MM.1S (cell line): ENCODE data around the gene SGSM1.

ENCODE experiments used
- DNase-seq: peaks from one replicate; pipeline ENCODE4 v3.0.0-alpha.2; 2015
- H2AFZ ChIP-seq: fragments of 300-600 bp; sonication (generic); 2 replicates; pipeline ENCODE4 v1.6.0; 2016; ENCODE audit warnings: antibody characterized with exemption, low read length
- H3F3A ChIP-seq: fragments of 300-600 bp; sonication (generic); 2 replicates; pipeline ENCODE4 v1.6.1; 2016; ENCODE audit warnings: mild to moderate bottlenecking, antibody characterized with exemption, low read length, moderate library complexity, mixed read lengths; ENCODE audit not compliant: insufficient read depth
- H3K27ac ChIP-seq: fragments of 300-600 bp; sonication (generic); 2 replicates; pipeline ENCODE4 v1.5.1; 2016; ENCODE audit warnings: mild to moderate bottlenecking, low read length
- H3K27me3 ChIP-seq: fragments of 300-600 bp; sonication (generic); replicated peaks from 2 replicates; pipeline ENCODE4 v1.6.0; 2016; ENCODE audit warnings: low read length; ENCODE audit not compliant: insufficient read depth
- H3K36me3 ChIP-seq: fragments of 300-600 bp; sonication (generic); replicated peaks from 2 replicates; pipeline ENCODE4 v1.6.1; 2016; ENCODE audit warnings: mild to moderate bottlenecking, low read length, mixed read lengths; ENCODE audit not compliant: insufficient read depth
- H3K4me1 ChIP-seq: fragments of 300-600 bp; sonication (generic); 2 replicates; pipeline ENCODE4 v1.6.1; 2016; ENCODE audit warnings: low read length, mixed read lengths
- H3K4me2 ChIP-seq: fragments of 300-600 bp; sonication (generic); 2 replicates; pipeline ENCODE4 v1.6.0; 2016; ENCODE audit warnings: low read depth, low read length
- H3K4me3 ChIP-seq: fragments of 300-600 bp; sonication (generic); 2 replicates; pipeline ENCODE4 v1.5.1; 2016; ENCODE audit warnings: low read length, mixed read lengths
- H3K79me2 ChIP-seq: fragments of 300-600 bp; sonication (generic); 2 replicates; pipeline ENCODE4 v1.6.1; 2016; ENCODE audit warnings: mixed run types, low read length, mixed read lengths
- H3K9ac ChIP-seq: fragments of 300-600 bp; sonication (generic); 2 replicates; pipeline ENCODE4 v1.6.1; 2016; ENCODE audit warnings: low read length, mixed read lengths
- H3K9me2 ChIP-seq: fragments of 300-600 bp; sonication (generic); replicated peaks from 2 replicates; pipeline ENCODE4 v1.6.1; 2016; ENCODE audit warnings: mild to moderate bottlenecking, low read length, mixed read lengths; ENCODE audit not compliant: insufficient read depth
- H3K9me3 ChIP-seq: fragments of 300-600 bp; sonication (generic); replicated peaks from 2 replicates; pipeline ENCODE4 v1.6.1; 2016; ENCODE audit warnings: mild to moderate bottlenecking, low read length, mixed read lengths; ENCODE audit not compliant: insufficient read depth
- H4K20me1 ChIP-seq: fragments of 300-600 bp; sonication (generic); 2 replicates; pipeline ENCODE4 v1.6.1; 2016; ENCODE audit warnings: mild to moderate bottlenecking, low read length, moderate library complexity, mixed read lengths; ENCODE audit not compliant: insufficient read depth
- EZH2 ChIP-seq: fragments of 300-600 bp; sonication (generic); optimal IDR thresholded peaks from 2 replicates; pipeline ENCODE3; 2017; ENCODE audit warnings: low read depth, mild to moderate bottlenecking, antibody characterized with exemption, low read length, mixed read lengths
- EZH2phosphoT487 ChIP-seq: fragments of 300-600 bp; sonication (generic); IDR thresholded peaks from 2 replicates; pipeline ENCODE4 v1.6.1; 2018; ENCODE audit warnings: antibody characterized with exemption, low read length
- TF ChIP-seq, protein P1 (sequence below): fragments of 300-600 bp; sonication (generic); IDR thresholded peaks from 2 replicates; pipeline ENCODE4 v1.5.1; 2016; ENCODE audit warnings: antibody characterized with exemption, low read length, mixed read lengths

The SGSM1 gene

DNA sequence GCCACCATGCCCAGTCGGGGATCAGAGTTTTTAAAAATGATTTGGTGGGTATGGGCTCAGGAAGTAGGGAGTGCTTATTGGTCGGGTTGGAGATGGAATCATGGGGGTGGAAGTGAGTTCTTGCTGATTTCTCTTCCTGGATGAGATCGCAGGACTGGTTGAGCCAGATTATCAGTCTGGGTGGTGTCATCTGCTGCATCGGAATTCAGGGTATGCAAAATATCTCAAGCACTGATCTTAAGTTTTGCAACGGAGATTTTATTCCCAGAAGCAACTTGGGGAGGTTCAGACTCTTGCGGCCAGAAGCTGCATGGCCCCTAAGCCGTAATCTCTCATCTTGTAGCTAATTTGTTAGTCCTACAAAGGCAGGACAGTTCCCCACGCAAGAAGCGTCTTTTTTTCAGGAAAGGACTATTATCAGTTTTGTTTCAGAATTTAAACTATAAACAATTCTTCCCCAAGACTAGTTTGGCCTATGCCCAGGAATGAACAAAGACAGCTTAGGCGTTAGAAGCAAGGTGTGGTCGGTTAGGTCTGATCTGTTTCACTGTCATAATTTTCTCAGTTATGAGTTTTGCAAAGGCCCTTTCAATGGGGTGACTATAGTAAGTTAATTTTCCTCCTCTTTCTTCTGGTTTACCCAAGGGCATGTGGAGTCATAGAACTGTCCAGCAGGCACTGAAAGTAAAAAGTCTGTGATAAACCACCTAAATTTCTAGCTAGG lies 30.1 kb upstream of the SGSM1 start:
- no peak overlapping the region for H3K9ac ChIP-seq
- H3F3A ChIP-seq: no peaks in the 10 kb centered on the region
- H2AFZ ChIP-seq: no peak overlapping the region
- no peaks in the 10 kb centered on the region for H3K9me3 ChIP-seq
- H3K36me3 ChIP-seq: no peaks in the 10 kb centered on the region
- DNase-seq: no peak
- no peak overlapping the region for H3K4me3 ChIP-seq
- no peaks in the 10 kb centered on the region for H3K79me2 ChIP-seq
- no peak for TF ChIP-seq EZH2
- TF ChIP-seq, protein P1, sequence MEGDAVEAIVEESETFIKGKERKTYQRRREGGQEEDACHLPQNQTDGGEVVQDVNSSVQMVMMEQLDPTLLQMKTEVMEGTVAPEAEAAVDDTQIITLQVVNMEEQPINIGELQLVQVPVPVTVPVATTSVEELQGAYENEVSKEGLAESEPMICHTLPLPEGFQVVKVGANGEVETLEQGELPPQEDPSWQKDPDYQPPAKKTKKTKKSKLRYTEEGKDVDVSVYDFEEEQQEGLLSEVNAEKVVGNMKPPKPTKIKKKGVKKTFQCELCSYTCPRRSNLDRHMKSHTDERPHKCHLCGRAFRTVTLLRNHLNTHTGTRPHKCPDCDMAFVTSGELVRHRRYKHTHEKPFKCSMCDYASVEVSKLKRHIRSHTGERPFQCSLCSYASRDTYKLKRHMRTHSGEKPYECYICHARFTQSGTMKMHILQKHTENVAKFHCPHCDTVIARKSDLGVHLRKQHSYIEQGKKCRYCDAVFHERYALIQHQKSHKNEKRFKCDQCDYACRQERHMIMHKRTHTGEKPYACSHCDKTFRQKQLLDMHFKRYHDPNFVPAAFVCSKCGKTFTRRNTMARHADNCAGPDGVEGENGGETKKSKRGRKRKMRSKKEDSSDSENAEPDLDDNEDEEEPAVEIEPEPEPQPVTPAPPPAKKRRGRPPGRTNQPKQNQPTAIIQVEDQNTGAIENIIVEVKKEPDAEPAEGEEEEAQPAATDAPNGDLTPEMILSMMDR: no peak
- TF ChIP-seq EZH2phosphoT487: no peak
- no peaks in the 10 kb centered on the region for H3K4me1 ChIP-seq
- no peak overlapping the region for H3K4me2 ChIP-seq
- H4K20me1 ChIP-seq: no peaks in the 10 kb centered on the region
- peaks cover 24% of the 10 kb centered on the region for H3K27me3 ChIP-seq
- no peak overlapping the region for H3K27ac ChIP-seq
- no peaks in the 10 kb centered on the region for H3K9me2 ChIP-seq

DNA sequence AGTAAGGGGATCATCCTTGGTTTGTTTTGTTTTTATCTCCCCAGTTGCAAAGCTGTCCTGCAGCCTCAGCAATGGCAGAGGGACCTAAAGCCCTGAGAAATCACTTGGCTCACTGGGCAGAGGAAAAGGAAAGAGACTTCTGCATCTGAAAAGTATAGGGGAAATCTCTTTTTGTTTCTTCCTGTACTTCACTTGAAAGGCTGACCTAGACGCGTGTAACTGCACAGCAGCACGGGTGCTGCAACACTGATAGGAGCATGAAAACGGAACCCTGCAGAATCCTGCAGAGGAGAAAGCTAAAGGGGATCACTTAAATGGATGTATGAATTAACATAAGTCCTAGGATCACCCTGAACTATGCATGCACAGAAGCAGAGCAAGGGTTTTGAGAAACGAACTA lies 29.5 kb upstream of the SGSM1 start:
- Histone ChIP-seq H3K79me2 (no peaks in the 10 kb centered on the region), H2AFZ (no peak overlapping the region), H3K9ac (no peak overlapping the region), H3K27me3 (peaks cover 24% of the 10 kb centered on the region), H3K9me2 (no peaks in the 10 kb centered on the region), H4K20me1 (no peaks in the 10 kb centered on the region), H3K27ac (no peak overlapping the region), H3K36me3 (no peaks in the 10 kb centered on the region), H3K4me3 (no peak overlapping the region), H3F3A (no peaks in the 10 kb centered on the region), H3K4me1 (no peaks in the 10 kb centered on the region), H3K4me2 (no peak overlapping the region), H3K9me3 (no peaks in the 10 kb centered on the region)
- TF ChIP-seq, protein P1: no peak
- TF ChIP-seq EZH2phosphoT487 (no peak), EZH2 (no peak)
- no peak for DNase-seq

DNA sequence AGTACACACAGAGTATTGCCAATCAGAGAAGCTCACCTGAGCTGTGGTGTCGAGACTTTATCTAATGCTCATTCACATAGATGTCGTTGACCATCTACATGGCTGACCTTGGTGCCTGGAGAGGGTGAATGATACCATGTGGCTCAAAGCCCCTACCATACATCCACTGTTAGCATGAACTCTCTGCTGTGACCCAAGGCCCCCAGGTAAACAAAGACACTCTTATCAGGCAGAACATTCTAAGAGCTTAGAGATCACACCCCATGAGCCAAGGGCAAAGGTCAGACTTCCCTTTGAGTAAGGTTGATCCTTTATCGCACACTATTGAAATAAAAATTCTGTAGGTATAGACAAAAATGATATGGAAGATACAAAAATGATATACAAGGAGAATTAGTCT lies 16.5 kb upstream of the SGSM1 start:
- no peaks in the 10 kb centered on the region for H3K4me1 ChIP-seq
- H3K9me3 ChIP-seq: no peaks in the 10 kb centered on the region
- H3K36me3 ChIP-seq: no peaks in the 10 kb centered on the region
- no peaks in the 10 kb centered on the region for H3F3A ChIP-seq
- H3K79me2 ChIP-seq: no peaks in the 10 kb centered on the region
- H3K27me3 ChIP-seq: peaks cover 18% of the 10 kb centered on the region; the same call in 1 of the 2 replicates
- H2AFZ ChIP-seq: no peak overlapping the region
- H4K20me1 ChIP-seq: no peaks in the 10 kb centered on the region
- H3K4me3 ChIP-seq: no peak overlapping the region
- no peak for DNase-seq
- H3K9me2 ChIP-seq: no peaks in the 10 kb centered on the region
- no peak overlapping the region for H3K4me2 ChIP-seq
- H3K27ac ChIP-seq: no peak overlapping the region
- TF ChIP-seq EZH2phosphoT487: no peak
- no peak for TF ChIP-seq EZH2
- TF ChIP-seq, protein P1: no peak
- H3K9ac ChIP-seq: no peak overlapping the region
